HepG2 (cell line): ENCODE results near the gene RABEP2. TPM values are rescaled to one million over a fixed set of nuclear protein-coding genes. Genes with fewer than 3 reads are reported as not detected.

Experiments
- GABPA ChIP-seq, 2 experiments: IDR thresholded peaks; 2 replicates each; pipeline ENCODE4 v1.6.1; 2011 to 2016; ENCODE audit warnings: low read depth in 2 of 2, low read length in 1 of 2, missing biosample characterization in 1 of 2, missing genetic modification characterization in 1 of 2
- HNRNPL ChIP-seq: fragments of 200-400 bp; formaldehyde crosslinking; IDR thresholded peaks from 2 replicates; pipeline ENCODE4 v1.6.1; 2017; ENCODE audit warnings: mild to moderate bottlenecking, low read depth, low read length
- KDM6A ChIP-seq: IDR thresholded peaks from 2 replicates; pipeline ENCODE4 v1.6.1; 2016; ENCODE audit warnings: low read depth
- KLF16 ChIP-seq, 2 experiments: sonication (generic) in 1 of 2; formaldehyde crosslinking in 1 of 2; IDR thresholded peaks; 2 replicates each; pipeline versions ENCODE4 v1.6.1 to v1.8.0; 2016 to 2023; ENCODE audit warnings: missing genetic modification reagents in 2 of 2, missing compliant biosample characterization in 1 of 2
- MYC ChIP-seq: sonication (generic); formaldehyde crosslinking; IDR thresholded peaks from 2 replicates; pipeline ENCODE4 v1.9.0; 2021; ENCODE audit warnings: missing genetic modification reagents, borderline replicate concordance
- SNAI1 ChIP-seq: sonication (generic); formaldehyde crosslinking; IDR thresholded peaks from 2 replicates; pipeline ENCODE4 v1.5.0; 2020; ENCODE audit warnings: mild to moderate bottlenecking, missing genetic modification reagents, borderline replicate concordance
- SP140L ChIP-seq: sonication (generic); formaldehyde crosslinking; IDR thresholded peaks from 2 replicates; pipeline ENCODE4 v1.4.0; 2020; ENCODE audit warnings: missing genetic modification reagents, borderline replicate concordance
- TCF7L2 ChIP-seq: IDR thresholded peaks from 2 replicates; pipeline ENCODE4 v1.6.1; 2011; ENCODE audit warnings: mild to moderate bottlenecking, low read depth, low read length, moderate library complexity
- ZFP36 ChIP-seq: fragments of 150-350 bp; IDR thresholded peaks from 2 replicates; pipeline ENCODE4 v1.6.1; 2018; ENCODE audit warnings: borderline replicate concordance, low read length, low read depth; ENCODE audit not compliant: partially characterized antibody
- ZFY ChIP-seq: sonication (generic); formaldehyde crosslinking; IDR thresholded peaks from 2 replicates; pipeline ENCODE4 v1.4.0; 2020; ENCODE audit warnings: missing genetic modification reagents
- ZNF224 ChIP-seq: sonication (generic); formaldehyde crosslinking; IDR thresholded peaks from 2 replicates; pipeline ENCODE4 v1.5.0; 2020; ENCODE audit warnings: mild to moderate bottlenecking, missing genetic modification reagents
- ZNF556 ChIP-seq: sonication (generic); formaldehyde crosslinking; IDR thresholded peaks from 2 replicates; pipeline ENCODE4 v1.4.0; 2020; ENCODE audit warnings: mild to moderate bottlenecking, missing genetic modification reagents, borderline replicate concordance
- ZNF672 ChIP-seq: sonication (generic); formaldehyde crosslinking; IDR thresholded peaks from 2 replicates; pipeline ENCODE4 v1.8.1; 2022; ENCODE audit warnings: missing genetic modification reagents
- ZNF749 ChIP-seq: sonication (generic); formaldehyde crosslinking; IDR thresholded peaks from 2 replicates; pipeline ENCODE4 v1.8.0; 2022; ENCODE audit warnings: mild to moderate bottlenecking, missing genetic modification reagents, moderate library complexity, borderline replicate concordance
- ZNF879 ChIP-seq: sonication (generic); formaldehyde crosslinking; IDR thresholded peaks from 2 replicates; pipeline ENCODE4 v1.8.1; 2023; ENCODE audit warnings: missing genetic modification reagents
- ZSCAN12 ChIP-seq: sonication (generic); formaldehyde crosslinking; IDR thresholded peaks from 2 replicates; pipeline ENCODE4 v1.9.0; 2021; ENCODE audit warnings: mild to moderate bottlenecking, missing genetic modification reagents
- polyA plus RNA-seq, 8 experiments: library from polyadenylated mRNA; depleted of rRNA in 3 of 8; stranded (reverse) in 7 of 8; unstranded in 1 of 8; fragments of >200 nt; fragmentation: Illumina TruSeq in 4 of 8; extraction: Trizol in 4 of 8; gene quantifications; 2 replicates each; pipeline versions ENCODE4 v1.2.1 to v1.2.3, GENCODE V29; 2011 to 2016; ENCODE audit warnings: low read depth in 4 of 8, missing spikeins in 1 of 8, mixed read lengths in 1 of 8; ENCODE audit not compliant: insufficient read depth in 1 of 8
- total RNA-seq, 5 experiments: library from RNA; depleted of rRNA; stranded (reverse); fragments of >200 nt; fragmentation: Illumina TruSeq; extraction: Trizol; gene quantifications; 2 replicates each; pipeline ENCODE4 v1.2.3, GENCODE V29; 2016; ENCODE audit warnings: low read depth in 1 of 5
- TF ChIP-seq, protein P1 (sequence below): sonication (generic); formaldehyde crosslinking; IDR thresholded peaks from 2 replicates; pipeline ENCODE4 v1.4.0; 2020; ENCODE audit warnings: low read depth, mild to moderate bottlenecking, missing genetic modification reagents
- TF ChIP-seq, protein P2 (sequence below): sonication (generic); formaldehyde crosslinking; IDR thresholded peaks from 2 replicates; pipeline ENCODE4 v1.5.1; 2020; ENCODE audit warnings: missing genetic modification reagents, mild to moderate bottlenecking, borderline replicate concordance
- TF ChIP-seq, protein P3 (sequence below): sonication (generic); formaldehyde crosslinking; IDR thresholded peaks from 2 replicates; pipeline ENCODE4 v1.8.1; 2023; ENCODE audit warnings: missing genetic modification reagents, inconsistent platforms, borderline replicate concordance
- TF ChIP-seq, protein P4 (sequence below): IDR thresholded peaks from 2 replicates; pipeline ENCODE4 v1.6.1; 2016; ENCODE audit warnings: missing compliant biosample characterization, missing genetic modification reagents, borderline replicate concordance

RABEP2 gene
- total and polyA plus RNA-seq, 2 of the 13 experiments (the other 11 are each of a cell fraction or from before 2014, with no cell fraction given), result 10.8 to 18.4 TPM

DNA sequence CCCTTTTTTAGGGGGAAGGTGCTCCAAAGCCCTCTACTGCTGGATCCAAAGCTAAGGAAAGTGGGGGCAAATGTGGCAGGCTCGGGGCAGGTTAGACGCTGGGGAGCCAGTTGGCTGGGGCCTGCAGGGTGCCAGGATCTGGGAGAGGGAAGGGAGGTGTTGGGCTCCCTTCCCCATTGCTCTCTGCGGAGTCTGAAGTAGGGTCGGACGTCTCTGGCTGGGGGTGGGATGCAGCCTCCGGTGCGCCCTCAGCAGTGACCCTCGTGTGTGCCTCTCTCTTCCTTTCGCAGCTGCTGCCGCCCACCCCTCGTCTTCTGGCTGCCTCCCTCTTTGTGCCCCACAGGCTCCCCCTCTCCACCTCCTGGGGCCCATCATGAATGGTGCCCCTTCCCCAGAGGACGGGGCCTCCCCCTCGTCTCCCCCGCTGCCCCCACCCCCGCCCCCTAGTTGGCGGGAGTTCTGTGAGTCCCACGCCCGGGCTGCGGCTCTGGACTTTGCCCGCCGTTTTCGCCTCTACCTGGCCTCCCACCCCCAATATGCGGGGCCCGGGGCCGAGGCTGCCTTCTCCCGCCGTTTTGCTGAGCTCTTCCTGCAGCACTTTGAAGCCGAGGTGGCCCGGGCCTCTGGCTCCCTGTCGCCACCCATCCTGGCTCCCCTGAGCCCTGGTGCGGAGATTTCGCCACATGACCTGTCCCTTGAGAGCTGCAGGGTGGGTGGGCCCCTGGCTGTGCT, 59.1 kb downstream of the RABEP2 start (continued):
- TF ChIP-seq HNRNPL, result no peak
- no peak for TF ChIP-seq ZNF749 (CRISPR knock-in tag)
- TF ChIP-seq MYC, result no peak; the same call in 1 of the 2 replicates
- no peak for TF ChIP-seq ZNF672 (CRISPR knock-in tag)
- no peak for TF ChIP-seq SNAI1 (CRISPR knock-in tag)
- TF ChIP-seq ZSCAN12 (CRISPR knock-in tag), result no peak
- TF ChIP-seq ZNF556 (CRISPR knock-in tag), result no peak
- TF ChIP-seq KLF16 (CRISPR knock-in tag; IDR thresholded peaks at IDR 0.05), result peak in 1 of 2 experiments; percentile 64; a peak in 1 of 4 replicates
- TF ChIP-seq SP140L, result no peak
- TF ChIP-seq GABPA (IDR thresholded peaks at IDR 0.05; ENCODE audit: low read depth, low read length), result no peak
- peak; percentile 58; the same call in 1 of the 2 replicates for TF ChIP-seq GABPA (CRISPR knock-in tag; IDR thresholded peaks at IDR 0.05; ENCODE audit: low read depth)
- TF ChIP-seq ZNF879 (CRISPR knock-in tag), result no peak
- no peak for TF ChIP-seq ZNF224 (CRISPR knock-in tag)
- TF ChIP-seq ZFY (CRISPR knock-in tag), result peak; percentile 66; the same call in 1 of the 2 replicates
- TF ChIP-seq TCF7L2, result no peak
- no peak for TF ChIP-seq ZFP36
- TF ChIP-seq, protein P1, sequence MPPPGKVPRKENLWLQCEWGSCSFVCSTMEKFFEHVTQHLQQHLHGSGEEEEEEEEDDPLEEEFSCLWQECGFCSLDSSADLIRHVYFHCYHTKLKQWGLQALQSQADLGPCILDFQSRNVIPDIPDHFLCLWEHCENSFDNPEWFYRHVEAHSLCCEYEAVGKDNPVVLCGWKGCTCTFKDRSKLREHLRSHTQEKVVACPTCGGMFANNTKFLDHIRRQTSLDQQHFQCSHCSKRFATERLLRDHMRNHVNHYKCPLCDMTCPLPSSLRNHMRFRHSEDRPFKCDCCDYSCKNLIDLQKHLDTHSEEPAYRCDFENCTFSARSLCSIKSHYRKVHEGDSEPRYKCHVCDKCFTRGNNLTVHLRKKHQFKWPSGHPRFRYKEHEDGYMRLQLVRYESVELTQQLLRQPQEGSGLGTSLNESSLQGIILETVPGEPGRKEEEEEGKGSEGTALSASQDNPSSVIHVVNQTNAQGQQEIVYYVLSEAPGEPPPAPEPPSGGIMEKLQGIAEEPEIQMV, result no peak
- TF ChIP-seq, protein P2, sequence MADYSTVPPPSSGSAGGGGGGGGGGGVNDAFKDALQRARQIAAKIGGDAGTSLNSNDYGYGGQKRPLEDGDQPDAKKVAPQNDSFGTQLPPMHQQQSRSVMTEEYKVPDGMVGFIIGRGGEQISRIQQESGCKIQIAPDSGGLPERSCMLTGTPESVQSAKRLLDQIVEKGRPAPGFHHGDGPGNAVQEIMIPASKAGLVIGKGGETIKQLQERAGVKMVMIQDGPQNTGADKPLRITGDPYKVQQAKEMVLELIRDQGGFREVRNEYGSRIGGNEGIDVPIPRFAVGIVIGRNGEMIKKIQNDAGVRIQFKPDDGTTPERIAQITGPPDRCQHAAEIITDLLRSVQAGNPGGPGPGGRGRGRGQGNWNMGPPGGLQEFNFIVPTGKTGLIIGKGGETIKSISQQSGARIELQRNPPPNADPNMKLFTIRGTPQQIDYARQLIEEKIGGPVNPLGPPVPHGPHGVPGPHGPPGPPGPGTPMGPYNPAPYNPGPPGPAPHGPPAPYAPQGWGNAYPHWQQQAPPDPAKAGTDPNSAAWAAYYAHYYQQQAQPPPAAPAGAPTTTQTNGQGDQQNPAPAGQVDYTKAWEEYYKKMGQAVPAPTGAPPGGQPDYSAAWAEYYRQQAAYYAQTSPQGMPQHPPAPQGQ (CRISPR knock-in tag), result no peak
- TF ChIP-seq KDM6A (CRISPR knock-in tag), result peak; percentile 76
- TF ChIP-seq, protein P3, sequence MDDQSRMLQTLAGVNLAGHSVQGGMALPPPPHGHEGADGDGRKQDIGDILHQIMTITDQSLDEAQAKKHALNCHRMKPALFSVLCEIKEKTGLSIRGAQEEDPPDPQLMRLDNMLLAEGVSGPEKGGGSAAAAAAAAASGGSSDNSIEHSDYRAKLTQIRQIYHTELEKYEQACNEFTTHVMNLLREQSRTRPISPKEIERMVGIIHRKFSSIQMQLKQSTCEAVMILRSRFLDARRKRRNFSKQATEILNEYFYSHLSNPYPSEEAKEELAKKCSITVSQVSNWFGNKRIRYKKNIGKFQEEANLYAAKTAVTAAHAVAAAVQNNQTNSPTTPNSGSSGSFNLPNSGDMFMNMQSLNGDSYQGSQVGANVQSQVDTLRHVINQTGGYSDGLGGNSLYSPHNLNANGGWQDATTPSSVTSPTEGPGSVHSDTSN (CRISPR knock-in tag), result no peak
- TF ChIP-seq, protein P4, sequence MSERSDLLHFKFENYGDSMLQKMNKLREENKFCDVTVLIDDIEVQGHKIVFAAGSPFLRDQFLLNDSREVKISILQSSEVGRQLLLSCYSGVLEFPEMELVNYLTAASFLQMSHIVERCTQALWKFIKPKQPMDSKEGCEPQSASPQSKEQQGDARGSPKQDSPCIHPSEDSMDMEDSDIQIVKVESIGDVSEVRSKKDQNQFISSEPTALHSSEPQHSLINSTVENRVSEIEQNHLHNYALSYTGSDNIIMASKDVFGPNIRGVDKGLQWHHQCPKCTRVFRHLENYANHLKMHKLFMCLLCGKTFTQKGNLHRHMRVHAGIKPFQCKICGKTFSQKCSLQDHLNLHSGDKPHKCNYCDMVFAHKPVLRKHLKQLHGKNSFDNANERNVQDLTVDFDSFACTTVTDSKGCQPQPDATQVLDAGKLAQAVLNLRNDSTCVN (CRISPR knock-in tag), result no peak
